ENCODE data around the gene HAAO.
"Not testable (repeated sequence)": the region's sequence is repeated elsewhere in the genome, so short reads cannot be mapped to it uniquely, and the experiment has no call there.

HAAO gene

GRCh38 chr2:42736598-42737322 is 55.6 kb downstream of the HAAO start:
- no peak for TF ChIP-seq CTCF (IDR thresholded peaks at IDR 0.05; ENCODE audit: borderline replicate concordance, insufficient read depth, low read depth, low read length)
- no peak overlapping the region for H3K4me3 ChIP-seq (ENCODE audit: low read depth, low read length)

- H3K4me3 ChIP-seq (ENCODE audit: low read depth, low read length): no peak overlapping the region
- no peak for TF ChIP-seq CTCF (IDR thresholded peaks at IDR 0.05; ENCODE audit: borderline replicate concordance, insufficient read depth, low read depth, low read length)
Observed at GRCh38 chr2:42733852-42734251, 58.5 kb downstream of the HAAO start.

- not testable (repeated sequence) for H3K4me3 ChIP-seq (ENCODE audit: low read depth, low read length)
Observed at GRCh38 chr2:42731316-42731715, 61.1 kb downstream of the HAAO start.

GRCh38 chr2:42726680-42727079 is 65.7 kb downstream of the HAAO start:
- TF ChIP-seq CTCF (IDR thresholded peaks at IDR 0.05; ENCODE audit: borderline replicate concordance, insufficient read depth, low read depth, low read length): no peak

GRCh38 chr2:42725657-42726056 is 66.7 kb downstream of the HAAO start:
- no peak overlapping the region for H3K4me3 ChIP-seq (ENCODE audit: low read depth, low read length)
- no peak for TF ChIP-seq CTCF (IDR thresholded peaks at IDR 0.05; ENCODE audit: borderline replicate concordance, insufficient read depth, low read depth, low read length)

More at GRCh38 chr2:42726680-42727079, 65.7 kb downstream of the HAAO start:
- H3K4me3 ChIP-seq (ENCODE audit: low read depth, low read length): no peak overlapping the region

GRCh38 chr2:42724886-42725285 is 67.5 kb downstream of the HAAO start:
- TF ChIP-seq CTCF (IDR thresholded peaks at IDR 0.05; ENCODE audit: borderline replicate concordance, insufficient read depth, low read depth, low read length): no peak
- no peak overlapping the region for H3K4me3 ChIP-seq (ENCODE audit: low read depth, low read length)

- H3K4me3 ChIP-seq (ENCODE audit: low read depth, low read length): no peak overlapping the region
- TF ChIP-seq CTCF (IDR thresholded peaks at IDR 0.05; ENCODE audit: borderline replicate concordance, insufficient read depth, low read depth, low read length): no peak
Observed at GRCh38 chr2:42723465-42723864, 68.9 kb downstream of the HAAO start.

All from GM12875 (cell line).